ENCODE data around the gene EP400.

Gene EP400

GRCh38 chr12:131921866-131922769, 27.6 kb upstream of the EP400 start:
- H3K36me3 ChIP-seq (ENCODE audit: insufficient read depth, low read length), result peaks cover 21% of the 10 kb centered on the region
- no peak overlapping the region for H3K4me2 ChIP-seq (ENCODE audit: low read length)
- H3K9ac ChIP-seq (ENCODE audit: low read depth, low read length), result no peak overlapping the region
- H3K4me3 ChIP-seq (ENCODE audit: low read length), result no peak overlapping the region
- peaks cover 5% of the 10 kb centered on the region for H3K4me1 ChIP-seq (ENCODE audit: control insufficient read depth, insufficient read depth, low read length)
- H3K9me3 ChIP-seq (replicated peaks; ENCODE audit: low read length), result no peaks in the 10 kb centered on the region
- no peaks in the 10 kb centered on the region for H3K27me3 ChIP-seq (ENCODE audit: control insufficient read depth, insufficient read depth, low read length)

DNA sequence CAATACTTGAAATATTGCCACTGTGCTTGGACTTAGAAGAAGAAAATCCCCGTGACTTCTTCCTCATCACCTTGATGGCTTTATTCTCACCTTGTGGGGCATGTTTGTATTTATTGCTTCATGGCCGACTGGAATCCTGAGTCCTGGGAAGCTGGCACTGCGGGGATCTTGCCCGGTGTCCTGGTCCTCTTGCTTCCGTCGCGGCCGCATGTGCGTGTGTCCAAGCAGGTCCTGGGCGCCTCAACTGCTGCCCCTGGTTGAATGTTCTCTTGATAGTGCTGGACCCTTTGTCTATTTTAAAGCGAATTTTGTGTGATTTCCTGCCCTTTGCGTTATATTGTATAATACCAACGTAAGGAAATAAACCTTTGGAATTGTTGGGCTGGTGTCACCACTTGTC, 27.0 kb upstream of the EP400 start:
- Histone ChIP-seq H3K9me3 (replicated peaks; ENCODE audit: low read length) (no peaks in the 10 kb centered on the region), H3K9ac (ENCODE audit: low read depth, low read length) (no peak overlapping the region), H3K36me3 (ENCODE audit: insufficient read depth, low read length) (peaks cover 21% of the 10 kb centered on the region), H3K4me3 (ENCODE audit: low read length) (no peak overlapping the region), H3K4me2 (ENCODE audit: low read length) (no peak overlapping the region), H3K4me1 (ENCODE audit: control insufficient read depth, insufficient read depth, low read length) (peaks cover 5% of the 10 kb centered on the region), H3K27me3 (ENCODE audit: control insufficient read depth, insufficient read depth, low read length) (no peaks in the 10 kb centered on the region)

DNA sequence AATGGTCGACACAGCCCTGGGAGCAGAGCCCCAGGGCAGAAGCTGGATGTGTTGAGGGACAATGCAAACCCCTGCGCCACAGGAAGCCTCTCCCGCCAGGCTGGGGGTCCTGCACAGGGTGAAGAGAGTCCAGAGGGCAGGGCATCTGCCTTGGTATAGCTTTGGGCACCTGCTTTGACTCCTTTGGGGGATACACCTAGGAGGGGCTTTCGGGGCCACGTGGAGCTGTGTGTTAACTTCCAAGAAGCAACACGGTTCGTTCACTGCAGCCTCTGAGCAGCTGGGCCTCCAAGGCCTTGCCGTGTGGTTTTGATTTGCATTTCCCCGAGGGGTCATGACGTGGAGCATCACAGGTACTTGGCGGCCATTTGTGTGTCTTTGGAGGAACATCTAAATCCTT, 26.5 kb upstream of the EP400 start:
- H3K9me3 ChIP-seq (replicated peaks; ENCODE audit: low read length), result no peaks in the 10 kb centered on the region
- H3K4me1 ChIP-seq (ENCODE audit: control insufficient read depth, insufficient read depth, low read length), result peaks cover 5% of the 10 kb centered on the region
- H3K4me3 ChIP-seq (ENCODE audit: low read length), result no peak overlapping the region
- H3K27me3 ChIP-seq (ENCODE audit: control insufficient read depth, insufficient read depth, low read length), result no peaks in the 10 kb centered on the region
- H3K36me3 ChIP-seq (ENCODE audit: insufficient read depth, low read length), result peaks cover 21% of the 10 kb centered on the region
- no peak overlapping the region for H3K4me2 ChIP-seq (ENCODE audit: low read length)
- no peak overlapping the region for H3K9ac ChIP-seq (ENCODE audit: low read depth, low read length)

- no peak overlapping the region for H3K4me3 ChIP-seq (ENCODE audit: low read length)
- peaks cover 12% of the 10 kb centered on the region for H3K36me3 ChIP-seq (ENCODE audit: insufficient read depth, low read length)
- no peak overlapping the region for H3K9ac ChIP-seq (ENCODE audit: low read depth, low read length)
- no peaks in the 10 kb centered on the region for H3K27me3 ChIP-seq (ENCODE audit: control insufficient read depth, insufficient read depth, low read length)
- H3K4me2 ChIP-seq (ENCODE audit: low read length), result peak overlapping the region; percentile 99
- peaks cover 8% of the 10 kb centered on the region for H3K4me1 ChIP-seq (ENCODE audit: control insufficient read depth, insufficient read depth, low read length)
- H3K9me3 ChIP-seq (replicated peaks; ENCODE audit: low read length), result no peaks in the 10 kb centered on the region
Measured at GRCh38 chr12:131927110-131928079, 22.3 kb upstream of the EP400 start.

- Histone ChIP-seq H3K4me2 (ENCODE audit: low read length) (peak overlapping the region; percentile 99), H3K36me3 (ENCODE audit: insufficient read depth, low read length) (peaks cover 17% of the 10 kb centered on the region), H3K4me3 (ENCODE audit: low read length) (peak overlapping the region; percentile 89), H3K9me3 (replicated peaks; ENCODE audit: low read length) (no peaks in the 10 kb centered on the region), H3K9ac (ENCODE audit: low read depth, low read length) (peak overlapping the region; percentile 79), H3K27me3 (ENCODE audit: control insufficient read depth, insufficient read depth, low read length) (no peaks in the 10 kb centered on the region), H3K4me1 (ENCODE audit: control insufficient read depth, insufficient read depth, low read length) (peaks cover 8% of the 10 kb centered on the region)
Measured at GRCh38 chr12:131928080-131928710, 21.5 kb upstream of the EP400 start.

DNA sequence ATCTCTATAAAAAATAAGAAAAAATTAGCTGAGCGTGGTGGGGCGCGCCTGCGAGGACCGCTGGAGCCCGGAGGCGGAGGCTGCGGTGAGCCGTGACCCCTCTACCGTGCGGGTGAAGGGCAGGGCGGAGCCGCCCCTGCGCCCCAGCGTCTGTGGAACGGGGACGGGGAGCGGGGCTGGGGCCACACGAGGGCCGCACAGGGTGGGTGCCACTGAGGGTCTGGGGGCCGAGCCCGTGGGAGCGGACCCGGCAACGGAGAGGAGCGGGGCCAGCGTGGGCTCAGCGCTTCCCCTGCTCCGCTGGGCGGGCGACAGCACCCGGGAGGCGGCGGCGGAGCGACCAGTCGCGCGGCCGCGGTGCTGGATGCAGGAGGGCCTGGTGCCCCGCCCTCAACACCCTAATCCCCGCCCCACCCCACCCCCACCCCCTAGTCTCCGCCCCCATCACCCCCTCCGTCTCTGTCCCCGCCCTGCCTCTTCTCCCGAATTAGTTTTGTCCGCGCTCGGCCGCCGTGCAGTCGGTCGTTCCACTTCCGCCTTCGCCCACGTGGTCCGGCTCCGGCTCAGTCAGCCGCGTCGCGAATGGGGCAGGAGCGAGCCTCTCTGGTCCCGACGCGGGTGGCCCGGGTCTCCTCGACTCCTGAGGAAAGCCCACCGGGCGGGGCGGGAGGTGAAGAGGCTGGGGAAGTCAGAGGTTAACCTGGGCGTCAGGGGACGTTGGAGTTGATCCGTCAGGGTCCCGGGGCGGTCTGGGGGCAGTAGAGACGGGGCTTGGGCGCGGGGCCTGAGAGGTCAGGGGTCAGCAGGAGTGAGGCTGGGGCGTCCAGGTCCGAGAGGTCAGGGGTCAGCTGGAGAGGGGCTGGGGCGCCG, 20.8 kb upstream of the EP400 start, which contains the start of gene PUS1:
Gene PUS1, plus strand, starts transcription at position 566 of the 870 bp plus-strand sequence. CDS start 447 bp downstream, outside the sequence.
- Histone ChIP-seq H3K9ac (ENCODE audit: low read depth, low read length) (peak within 1 kb of the TSS; percentile 97), H3K4me3 (ENCODE audit: low read length) (peak within 1 kb of the TSS; percentile 100), H3K4me2 (ENCODE audit: low read length) (peak within 1 kb of the TSS; percentile 99)

GRCh38 chr12:131929581-131930456, 19.9 kb upstream of the EP400 start:
- Histone ChIP-seq H3K4me3 (ENCODE audit: low read length) (peak overlapping the region; percentile 100), H3K9ac (ENCODE audit: low read depth, low read length) (peak overlapping the region; percentile 97), H3K27me3 (ENCODE audit: control insufficient read depth, insufficient read depth, low read length) (no peaks in the 10 kb centered on the region), H3K9me3 (replicated peaks; ENCODE audit: low read length) (no peaks in the 10 kb centered on the region), H3K4me2 (ENCODE audit: low read length) (peak overlapping the region; percentile 90), H3K4me1 (ENCODE audit: control insufficient read depth, insufficient read depth, low read length) (peaks cover 4% of the 10 kb centered on the region), H3K36me3 (ENCODE audit: insufficient read depth, low read length) (peaks cover 29% of the 10 kb centered on the region)

More for the DNA sequence above, 20.8 kb upstream of the EP400 start, which contains the start of gene PUS1:
- H3K4me1 ChIP-seq (ENCODE audit: control insufficient read depth, insufficient read depth, low read length), result peaks cover 8% of the 10 kb centered on the region
- H3K27me3 ChIP-seq (ENCODE audit: control insufficient read depth, insufficient read depth, low read length), result no peaks in the 10 kb centered on the region
- peaks cover 23% of the 10 kb centered on the region for H3K36me3 ChIP-seq (ENCODE audit: insufficient read depth, low read length)
- H3K9me3 ChIP-seq (replicated peaks; ENCODE audit: low read length), result no peaks in the 10 kb centered on the region

DNA sequence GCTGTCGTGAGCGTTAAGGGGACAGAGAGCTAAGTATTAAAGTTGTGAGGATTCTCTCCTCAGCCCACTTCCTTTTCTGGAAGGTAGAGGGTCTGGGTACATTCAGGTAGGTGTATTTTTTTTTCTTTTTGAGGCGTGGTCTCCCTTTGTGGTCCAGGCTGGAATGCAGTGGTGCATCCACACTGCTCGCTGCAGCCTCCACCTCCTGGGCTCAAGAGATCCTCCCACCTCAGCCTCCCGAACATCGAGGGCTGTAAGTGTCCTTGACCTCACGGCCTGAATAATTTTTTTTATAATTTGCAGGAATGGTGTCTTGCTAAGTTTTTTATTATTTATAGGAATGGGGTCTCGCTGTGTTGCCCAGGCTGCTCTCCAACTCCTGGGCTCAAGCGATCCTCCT, 19.2 kb upstream of the EP400 start:
- Histone ChIP-seq H3K4me2 (ENCODE audit: low read length) (peak overlapping the region; percentile 90), H3K4me3 (ENCODE audit: low read length) (peak overlapping the region; percentile 100), H3K9ac (ENCODE audit: low read depth, low read length) (peak overlapping the region; percentile 97), H3K36me3 (ENCODE audit: insufficient read depth, low read length) (peaks cover 30% of the 10 kb centered on the region), H3K27me3 (ENCODE audit: control insufficient read depth, insufficient read depth, low read length) (no peaks in the 10 kb centered on the region), H3K9me3 (replicated peaks; ENCODE audit: low read length) (no peaks in the 10 kb centered on the region), H3K4me1 (ENCODE audit: control insufficient read depth, insufficient read depth, low read length) (peaks cover 4% of the 10 kb centered on the region)

DNA sequence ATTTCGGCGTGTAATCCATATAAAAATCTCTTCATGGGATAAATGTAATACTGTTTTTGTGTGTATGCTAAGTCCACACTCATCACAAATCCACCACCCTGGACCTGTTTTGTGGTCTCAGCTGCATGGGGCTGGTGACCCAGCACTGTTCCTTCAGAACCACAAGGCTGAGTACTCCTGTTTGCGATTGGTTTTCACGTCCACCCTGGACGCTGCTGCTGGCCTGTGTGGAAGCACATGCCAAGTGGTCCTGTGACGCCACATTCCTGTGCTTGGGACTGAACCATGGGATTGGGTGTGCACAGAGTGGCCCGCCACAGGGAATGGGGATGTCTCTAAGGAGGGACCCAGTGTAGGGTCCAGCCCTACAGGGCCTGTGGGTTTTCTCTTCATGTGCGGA, 16.4 kb upstream of the EP400 start:
- Histone ChIP-seq H3K4me3 (ENCODE audit: low read length) (no peak overlapping the region), H3K4me1 (ENCODE audit: control insufficient read depth, insufficient read depth, low read length) (peaks cover 4% of the 10 kb centered on the region), H3K9me3 (replicated peaks; ENCODE audit: low read length) (no peaks in the 10 kb centered on the region), H3K4me2 (ENCODE audit: low read length) (no peak overlapping the region), H3K9ac (ENCODE audit: low read depth, low read length) (no peak overlapping the region), H3K36me3 (ENCODE audit: insufficient read depth, low read length) (peaks cover 39% of the 10 kb centered on the region), H3K27me3 (ENCODE audit: control insufficient read depth, insufficient read depth, low read length) (no peaks in the 10 kb centered on the region)

DNA sequence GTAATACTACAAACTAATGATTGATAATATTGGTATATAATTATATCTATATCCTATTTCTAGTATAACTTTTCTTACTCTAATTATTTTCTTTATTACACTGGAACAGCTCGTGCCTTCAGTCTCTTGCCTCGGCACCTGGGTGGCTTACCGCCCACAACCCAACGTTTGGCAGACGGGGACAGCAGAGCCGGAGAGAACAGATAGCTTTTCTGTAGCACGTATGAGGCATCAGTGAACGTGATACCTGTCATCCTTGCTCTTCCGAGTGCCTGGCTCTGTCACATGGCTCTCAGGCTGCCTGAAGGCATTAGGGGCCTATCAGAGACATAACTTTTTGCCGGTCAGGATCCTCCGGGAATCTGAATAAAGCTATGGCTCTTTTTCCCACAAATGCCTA, 15.2 kb upstream of the EP400 start:
- Histone ChIP-seq H3K9me3 (replicated peaks; ENCODE audit: low read length) (no peaks in the 10 kb centered on the region), H3K4me2 (ENCODE audit: low read length) (no peak overlapping the region), H3K4me1 (ENCODE audit: control insufficient read depth, insufficient read depth, low read length) (peaks cover 4% of the 10 kb centered on the region), H3K36me3 (ENCODE audit: insufficient read depth, low read length) (peaks cover 46% of the 10 kb centered on the region), H3K9ac (ENCODE audit: low read depth, low read length) (no peak overlapping the region), H3K27me3 (ENCODE audit: control insufficient read depth, insufficient read depth, low read length) (no peaks in the 10 kb centered on the region), H3K4me3 (ENCODE audit: low read length) (no peak overlapping the region)

Measured in skeletal muscle satellite cell (primary cell).